ENCODE measurements around the gene GUCY1A1. TPM values are rescaled to one million over a fixed set of nuclear protein-coding genes. Genes with fewer than 3 reads are reported as not detected.

GUCY1A1 gene
- total RNA-seq, 1 donor from 2014 or later, result 43.0 TPM

DNA sequence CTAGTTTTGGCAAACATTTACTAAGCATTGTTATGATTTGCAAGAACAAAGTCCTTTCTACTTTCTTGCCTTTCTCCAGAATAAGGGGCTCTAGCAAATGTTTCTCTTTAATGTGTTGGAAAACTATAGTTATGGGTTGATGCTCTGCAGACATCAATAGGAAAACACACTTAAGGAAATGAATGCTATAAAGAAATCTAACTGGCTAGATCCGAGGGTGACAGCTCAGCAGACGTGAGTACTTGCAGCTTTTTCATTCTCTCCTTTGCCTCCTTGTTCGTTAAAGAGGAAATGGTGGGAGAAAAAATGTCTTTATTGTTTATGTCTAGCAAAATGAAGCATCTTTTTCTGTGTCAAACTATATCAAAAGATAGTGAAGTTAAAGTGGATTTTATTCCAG is 98.5 kb downstream of the GUCY1A1 start:
- Histone ChIP-seq H3K27ac (replicated peaks) (no peak overlapping the region), H3K4me3 (no peak overlapping the region), H3K9me3 (replicated peaks) (no peaks in the 10 kb centered on the region), H3K36me3 (no peaks in the 10 kb centered on the region), H3K27me3 (ENCODE audit: low read depth) (no peaks in the 10 kb centered on the region), H3K4me1 (peaks cover 24% of the 10 kb centered on the region)
- TF ChIP-seq CTCF (IDR thresholded peaks at IDR 0.05; ENCODE audit: borderline replicate concordance), result no peak
- intact Hi-C loops (cut with micrococcal nuclease), result no loop called here
- no peak for DNase-seq

DNA sequence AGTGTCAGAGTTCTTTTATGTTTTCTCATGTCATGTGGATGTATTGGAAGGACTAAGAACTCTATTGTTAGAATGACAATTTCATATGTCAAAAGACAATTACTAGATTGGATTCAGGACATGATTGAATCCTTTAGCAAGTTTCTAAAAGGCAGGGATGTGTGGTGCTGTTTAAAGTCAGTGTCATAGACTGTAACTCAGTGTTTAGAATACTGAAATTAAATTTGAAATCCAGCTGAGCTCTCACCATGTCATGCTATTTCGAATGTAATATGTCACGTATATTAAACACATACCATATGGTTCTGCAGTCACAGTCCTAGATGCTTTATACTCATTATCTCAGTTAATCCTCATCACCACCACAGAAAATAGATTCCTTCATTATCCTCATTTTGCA is 100.0 kb downstream of the GUCY1A1 start:
- Histone ChIP-seq H3K27ac (replicated peaks) (no peak overlapping the region), H3K36me3 (no peaks in the 10 kb centered on the region), H3K4me1 (peaks cover 26% of the 10 kb centered on the region), H3K9me3 (replicated peaks) (no peaks in the 10 kb centered on the region), H3K27me3 (ENCODE audit: low read depth) (no peaks in the 10 kb centered on the region), H3K4me3 (no peak overlapping the region)
- no peak for DNase-seq
- intact Hi-C loops (cut with micrococcal nuclease), result no loop called here
- TF ChIP-seq CTCF (IDR thresholded peaks at IDR 0.05; ENCODE audit: borderline replicate concordance), result no peak

DNA sequence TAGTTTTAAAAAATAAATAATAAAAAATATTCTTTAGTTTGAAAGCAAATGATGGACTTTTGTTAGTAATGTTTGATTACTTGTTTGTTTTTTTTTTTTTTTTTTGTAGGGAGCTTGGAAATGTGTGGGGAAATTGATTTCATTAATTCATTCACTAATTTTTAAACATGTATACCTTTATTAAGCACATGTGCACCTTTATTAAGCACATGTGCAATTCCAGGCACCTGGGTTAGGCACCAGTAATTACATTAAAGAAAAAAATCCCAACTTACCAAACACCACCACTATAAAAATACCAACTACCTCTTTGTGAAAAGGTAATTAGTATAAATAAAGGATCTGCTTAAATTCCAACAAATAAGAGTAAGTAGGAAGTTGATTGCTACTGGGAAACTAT is 101.7 kb downstream of the GUCY1A1 start:
- Histone ChIP-seq H3K27me3 (ENCODE audit: low read depth) (no peaks in the 10 kb centered on the region), H3K4me3 (no peak overlapping the region), H3K4me1 (peaks cover 33% of the 10 kb centered on the region), H3K36me3 (no peaks in the 10 kb centered on the region), H3K9me3 (replicated peaks) (no peaks in the 10 kb centered on the region), H3K27ac (replicated peaks) (no peak overlapping the region)
- no peak for DNase-seq
- no peak for TF ChIP-seq CTCF (IDR thresholded peaks at IDR 0.05; ENCODE audit: borderline replicate concordance)
- intact Hi-C loops (cut with micrococcal nuclease), result no loop called here

- no peaks in the 10 kb centered on the region for H3K9me3 ChIP-seq (replicated peaks)
- no peaks in the 10 kb centered on the region for H3K36me3 ChIP-seq
- no peak overlapping the region for H3K27ac ChIP-seq (replicated peaks)
- no peaks in the 10 kb centered on the region for H3K27me3 ChIP-seq (ENCODE audit: low read depth)
- intact Hi-C loops (cut with micrococcal nuclease), result no loop called here
- no peak for DNase-seq
- TF ChIP-seq CTCF (IDR thresholded peaks at IDR 0.05; ENCODE audit: borderline replicate concordance), result no peak
- H3K4me3 ChIP-seq, result no peak overlapping the region
- H3K4me1 ChIP-seq, result peaks cover 40% of the 10 kb centered on the region
Measured at GRCh38 chr4:155769090-155769489, 102.4 kb downstream of the GUCY1A1 start.

- H3K27me3 ChIP-seq (ENCODE audit: low read depth), result no peaks in the 10 kb centered on the region
Measured at GRCh38 chr4:155772459-155773195, 106.0 kb downstream of the GUCY1A1 start.

More at GRCh38 chr4:155772459-155773195, 106.0 kb downstream of the GUCY1A1 start:
- no peak for TF ChIP-seq CTCF (IDR thresholded peaks at IDR 0.05; ENCODE audit: borderline replicate concordance)
- Histone ChIP-seq H3K36me3 (peaks cover 17% of the 10 kb centered on the region), H3K9me3 (replicated peaks) (no peaks in the 10 kb centered on the region), H3K27ac (replicated peaks) (peak overlapping the region; percentile 70), H3K4me1 (peaks cover 42% of the 10 kb centered on the region), H3K4me3 (no peak overlapping the region)
- DNase-seq, result no peak
- intact Hi-C loops (cut with micrococcal nuclease), result no loop called here

Data from left ventricle myocardium inferior (tissue), 1 donor.